Kidney (tissue), 14 donors: ENCODE results near the gene EXOC7. TPM values are rescaled to one million over a fixed set of nuclear protein-coding genes. Genes with fewer than 3 reads are reported as not detected.
A peak's percentile ranks its signal among the peaks of the same experiment; 100 is the strongest.
"Not testable (repeated sequence)": the region's sequence is repeated elsewhere in the genome, so short reads cannot be mapped to it uniquely, and the experiment has no call there.

Source experiments
- DNase-seq, 5 donors: peaks; one replicate each; pipeline ENCODE4 v3.0.0-alpha.2; 2013 to 2020
- FAIRE-seq: peaks from 2 replicates; lab custom pipeline; 2012; peaks lifted over from hg19 to GRCh38; lab: Jason Lieb, UNC
- H3K27ac ChIP-seq, 2 donors: one replicate each; pipeline ENCODE4 v1.7.0; 2013; ENCODE audit warnings: low read depth in 2 of 2, low read length in 2 of 2, inconsistent platforms in 1 of 2
- H3K27me3 ChIP-seq: one replicate; pipeline ENCODE4 v1.7.1; 2013; ENCODE audit warnings: low read length, inconsistent platforms; ENCODE audit not compliant: control insufficient read depth, insufficient read depth
- H3K36me3 ChIP-seq, 3 donors: one replicate each; pipeline versions ENCODE4 v1.7.0 to v1.7.1; 2013; ENCODE audit warnings: low read length in 3 of 3, control low read depth in 1 of 3, inconsistent platforms in 1 of 3; ENCODE audit not compliant: insufficient read depth in 3 of 3, control insufficient read depth in 2 of 3
- H3K4me1 ChIP-seq, 3 donors: one replicate each; pipeline versions ENCODE4 v1.7.0 to v1.7.1; 2013; ENCODE audit warnings: low read length in 3 of 3, inconsistent platforms in 1 of 3, low read depth in 1 of 3; ENCODE audit not compliant: control insufficient read depth in 2 of 3, insufficient read depth in 2 of 3
- H3K4me3 ChIP-seq, 3 donors: one replicate each; pipeline versions ENCODE4 v1.7.0 to v1.8.1; 2013; ENCODE audit warnings: low read length in 3 of 3, control low read depth in 1 of 3, inconsistent platforms in 1 of 3
- H3K9ac ChIP-seq, 3 donors: one replicate each; pipeline versions ENCODE4 v1.7.0 to v1.7.1; 2013; ENCODE audit warnings: low read length in 3 of 3, control low read depth in 1 of 3, inconsistent platforms in 1 of 3
- H3K9me3 ChIP-seq, 3 donors: one replicate each; pipeline versions ENCODE4 v1.7.0 to v1.7.1; 2013; ENCODE audit warnings: low read length in 3 of 3, control low read depth in 1 of 3, inconsistent platforms in 1 of 3; ENCODE audit not compliant: control insufficient read depth in 2 of 3, insufficient read depth in 1 of 3
- intact Hi-C: fragments of 100-400 bp; cut with DNase I; formaldehyde crosslinking; loops from one replicate; pipeline ENCODE4 v1.11.1; 2022
- polyA plus RNA-seq: library from polyadenylated mRNA; stranded (reverse); fragments of 350-450 nt; fragmentation: Illumina TruSeq; extraction: RNeasy Lipid Tissue Mini Kit (QIAGEN cat#74804); gene quantifications from one replicate; pipeline ENCODE4 v1.2.3, GENCODE V29; 2014; ENCODE audit warnings: low read depth, low replicate concordance; ENCODE audit not compliant: insufficient read depth
- total RNA-seq: library from RNA; stranded (reverse); fragmentation: NEBNext Ultra II Directional; extraction: Animal tissue kit (Norgen Biotek cat#: 25700); gene quantifications from one replicate; pipeline ENCODE4 v1.2.1, GENCODE V29; 2021
- TF ChIP-seq, protein P1 (sequence below): IDR thresholded peaks from 3 replicates; pipeline ENCODE4 v1.5.1; 2012; ENCODE audit warnings: mild to moderate bottlenecking, moderate library complexity, borderline replicate concordance; ENCODE audit not compliant: insufficient read depth; ENCODE audit errors: extremely low read depth
- donor health status: control.
- donor health status: control.
- donor health status: control.
- donor health status: control.
- donor health status: control.
- donor health status: DM: yes; HTN: yes; CAD: no.
- donor health status: Normal renal cell carcinoma (clear cell type).

The EXOC7 gene
- total and polyA plus RNA-seq, 2 donors from 2014 or later: 83.2 to 143 TPM

DNA sequence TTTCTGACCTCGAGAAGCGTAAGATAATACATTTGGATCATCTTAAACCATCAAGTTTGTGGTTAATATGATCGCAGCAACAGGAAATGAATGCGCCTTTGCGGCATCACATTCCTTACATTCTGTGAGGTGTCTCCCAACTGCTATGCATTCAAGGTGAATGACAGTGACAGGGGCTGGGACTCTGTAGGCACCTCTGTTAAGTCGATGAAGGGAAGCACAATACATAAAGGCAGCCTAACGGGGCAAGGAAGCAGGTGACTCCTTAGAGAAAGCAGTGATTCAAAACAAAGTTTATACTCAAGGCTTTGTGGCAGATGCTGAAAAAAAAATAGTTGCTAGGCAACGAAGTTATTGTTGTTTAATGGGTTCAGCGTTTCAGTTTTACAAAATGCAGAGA lies 54.9 kb downstream of the EXOC7 start:
- intact Hi-C loops: no loop called here
- FAIRE-seq: no peak
- H3K9ac ChIP-seq: no peak overlapping the region
- peaks cover 14 to 51% (median 41%) of the 10 kb centered on the region in 3 donors for H3K36me3 ChIP-seq
- no peak for DNase-seq
- no peaks in the 10 kb centered on the region for H3K27me3 ChIP-seq
- no peaks in the 10 kb centered on the region for H3K9me3 ChIP-seq
- H3K27ac ChIP-seq: no peak overlapping the region
- TF ChIP-seq, protein P1, sequence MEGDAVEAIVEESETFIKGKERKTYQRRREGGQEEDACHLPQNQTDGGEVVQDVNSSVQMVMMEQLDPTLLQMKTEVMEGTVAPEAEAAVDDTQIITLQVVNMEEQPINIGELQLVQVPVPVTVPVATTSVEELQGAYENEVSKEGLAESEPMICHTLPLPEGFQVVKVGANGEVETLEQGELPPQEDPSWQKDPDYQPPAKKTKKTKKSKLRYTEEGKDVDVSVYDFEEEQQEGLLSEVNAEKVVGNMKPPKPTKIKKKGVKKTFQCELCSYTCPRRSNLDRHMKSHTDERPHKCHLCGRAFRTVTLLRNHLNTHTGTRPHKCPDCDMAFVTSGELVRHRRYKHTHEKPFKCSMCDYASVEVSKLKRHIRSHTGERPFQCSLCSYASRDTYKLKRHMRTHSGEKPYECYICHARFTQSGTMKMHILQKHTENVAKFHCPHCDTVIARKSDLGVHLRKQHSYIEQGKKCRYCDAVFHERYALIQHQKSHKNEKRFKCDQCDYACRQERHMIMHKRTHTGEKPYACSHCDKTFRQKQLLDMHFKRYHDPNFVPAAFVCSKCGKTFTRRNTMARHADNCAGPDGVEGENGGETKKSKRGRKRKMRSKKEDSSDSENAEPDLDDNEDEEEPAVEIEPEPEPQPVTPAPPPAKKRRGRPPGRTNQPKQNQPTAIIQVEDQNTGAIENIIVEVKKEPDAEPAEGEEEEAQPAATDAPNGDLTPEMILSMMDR: no peak
- peaks cover 0 to 4% (median 2%) of the 10 kb centered on the region in 3 donors for H3K4me1 ChIP-seq
- H3K4me3 ChIP-seq: no peak overlapping the region

DNA sequence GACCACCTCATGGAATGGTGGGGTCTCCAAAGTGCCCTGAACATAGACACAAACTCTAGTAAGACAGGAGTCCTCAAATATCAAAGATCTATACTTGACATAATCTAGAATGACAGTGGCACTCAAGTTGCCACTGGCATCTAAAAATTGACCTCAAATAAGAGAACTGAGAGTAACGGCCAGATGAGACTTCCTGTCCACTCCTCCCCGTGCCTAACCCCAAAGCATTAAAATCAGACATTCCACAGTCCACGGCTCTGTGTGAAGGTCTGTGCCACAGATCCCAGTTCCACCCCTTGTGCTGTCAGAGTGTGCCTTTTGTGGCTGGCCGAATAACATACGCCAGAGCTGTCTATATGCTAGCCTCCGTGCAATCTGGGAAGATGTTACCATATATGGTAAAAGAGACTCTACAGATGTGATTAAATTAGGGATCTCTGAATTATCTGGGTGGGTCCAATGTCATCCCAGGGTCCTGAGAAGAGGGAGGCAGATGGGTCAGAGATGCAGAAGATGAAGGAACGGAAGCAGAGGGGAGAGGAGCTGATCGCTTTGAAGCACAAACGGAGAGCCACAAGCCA lies 55.5 kb downstream of the EXOC7 start:
- intact Hi-C loops: no loop called here
- DNase-seq (no peak), FAIRE-seq (no peak)
- peaks cover 0 to 4% (median 2%) of the 10 kb centered on the region in 3 donors for H3K4me1 ChIP-seq
- no peaks in the 10 kb centered on the region for H3K27me3 ChIP-seq
- no peak overlapping the region for H3K4me3 ChIP-seq
- H3K9me3 ChIP-seq: no peaks in the 10 kb centered on the region
- TF ChIP-seq, protein P1: no peak
- no peak overlapping the region for H3K27ac ChIP-seq
- no peak overlapping the region for H3K9ac ChIP-seq
- peaks cover 18 to 57% (median 42%) of the 10 kb centered on the region in 3 donors for H3K36me3 ChIP-seq

DNA sequence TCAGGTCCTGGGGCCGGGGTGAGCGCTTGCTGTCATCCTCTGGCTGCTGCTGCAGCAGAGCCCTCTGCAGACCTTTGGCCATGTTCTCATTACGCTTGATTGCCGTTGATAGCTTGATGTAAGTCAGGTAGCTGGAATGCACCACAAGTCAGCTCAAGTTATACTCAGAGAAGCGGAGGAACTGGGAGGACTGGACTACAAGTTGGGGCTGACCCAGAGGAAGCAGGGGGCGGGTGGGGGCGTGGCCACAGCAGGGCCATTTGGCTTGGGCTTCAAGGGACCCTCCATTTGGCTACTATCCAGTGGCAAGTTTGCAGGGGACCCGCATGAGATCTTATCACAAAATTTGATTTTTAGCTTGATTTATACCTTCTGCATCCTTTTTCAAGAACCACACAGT lies 57.5 kb downstream of the EXOC7 start:
- FAIRE-seq: no peak
- Histone ChIP-seq H3K27me3 (no peaks in the 10 kb centered on the region), H3K36me3 (peaks cover 22 to 63% (median 50%) of the 10 kb centered on the region in 3 donors), H3K4me3 (no peak overlapping the region), H3K4me1 (peaks cover 0 to 4% (median 1%) of the 10 kb centered on the region in 3 donors), H3K27ac (no peak overlapping the region), H3K9me3 (no peaks in the 10 kb centered on the region), H3K9ac (no peak overlapping the region)
- peak in 1 of 5 donors; percentile 39 for DNase-seq
- intact Hi-C loops: no loop called here
- TF ChIP-seq, protein P1: no peak

DNA sequence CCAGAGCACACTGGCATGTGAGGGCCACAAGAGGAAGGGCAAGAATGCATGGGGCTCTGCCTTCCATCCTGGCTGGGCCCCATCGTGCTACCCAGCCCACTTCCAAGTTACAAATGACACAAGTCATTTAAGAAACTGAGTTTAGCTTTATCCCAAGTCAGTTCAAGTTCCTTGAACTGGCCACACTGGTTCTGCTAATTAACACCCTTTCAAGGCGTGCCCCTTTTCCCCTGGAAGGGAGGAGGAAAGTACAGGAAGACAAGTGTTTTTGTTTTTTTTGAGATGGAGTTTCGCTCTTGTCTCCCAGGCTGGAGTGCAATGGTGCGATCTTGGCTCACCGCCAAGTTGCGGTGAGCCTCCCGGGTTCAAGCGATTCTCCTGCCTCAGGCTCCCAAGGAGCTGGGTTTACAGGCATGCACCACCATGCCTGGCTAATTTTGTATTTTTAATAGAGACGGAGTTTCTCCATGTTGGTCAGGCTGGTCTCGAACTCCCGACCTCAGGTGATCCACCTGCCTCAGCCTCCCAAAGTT lies 59.0 kb downstream of the EXOC7 start:
- FAIRE-seq, H3K27ac ChIP-seq, intact Hi-C loops, H3K4me1 ChIP-seq, H3K9me3 ChIP-seq, H3K4me3 ChIP-seq, H3K27me3 ChIP-seq, H3K9ac ChIP-seq: not testable (repeated sequence)
- H3K36me3 ChIP-seq: peaks cover 26 to 71% (median 60%) of the 10 kb centered on the region in 3 donors
- peak in 1 of 5 donors; percentile 7 for DNase-seq

DNA sequence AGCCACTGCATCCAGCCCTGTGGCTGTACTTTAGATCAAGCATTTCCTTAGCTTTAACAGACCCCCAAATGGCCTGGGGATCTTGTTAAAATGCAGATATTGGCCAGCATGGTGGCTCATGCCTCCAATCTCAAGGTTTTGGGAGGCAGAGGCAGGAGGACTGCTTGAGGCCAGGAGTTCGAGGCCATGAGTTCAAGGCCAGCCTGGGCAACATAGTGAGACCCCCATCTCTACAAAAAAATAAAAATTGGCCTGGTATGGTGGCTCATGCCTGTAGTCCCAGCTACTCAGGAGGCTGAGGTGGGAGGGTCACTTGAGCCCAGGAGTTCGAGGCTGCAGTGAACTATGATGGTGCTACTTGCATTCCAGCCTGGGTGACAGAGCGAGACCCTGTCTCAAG lies 60.7 kb downstream of the EXOC7 start:
- H3K27me3 ChIP-seq, H3K4me3 ChIP-seq, FAIRE-seq: not testable (repeated sequence)

More for the DNA sequence above, 60.7 kb downstream of the EXOC7 start:
- peaks cover 23 to 68% (median 56%) of the 10 kb centered on the region in 3 donors for H3K36me3 ChIP-seq
- H3K27ac ChIP-seq, intact Hi-C loops, DNase-seq, H3K4me1 ChIP-seq, H3K9me3 ChIP-seq, H3K9ac ChIP-seq: not testable (repeated sequence)
